Thymus (tissue), 11 donors: ENCODE measurements around the gene HOXB5. TPM values are rescaled to one million over a fixed set of nuclear protein-coding genes. Genes with fewer than 3 reads are reported as not detected.

Experiments
- DNase-seq, 9 donors: peaks; one replicate each; pipeline ENCODE4 v3.0.0-alpha.2; 2013; ENCODE audit warnings: low spot score in 9 of 9, low read depth in 6 of 9, missing footprints in 1 of 9
- H3K27ac ChIP-seq, 2 donors: one replicate each; pipeline ENCODE4 v1.5.1; 2013; ENCODE audit warnings: control low read depth in 1 of 2, low read depth in 1 of 2, low read length in 1 of 2, mild to moderate bottlenecking in 1 of 2, moderate library complexity in 1 of 2
- H3K27me3 ChIP-seq, 2 donors: one replicate each; pipeline ENCODE4 v1.5.1; 2013; ENCODE audit warnings: low read length in 1 of 2; ENCODE audit not compliant: control insufficient read depth in 2 of 2, insufficient read depth in 1 of 2
- H3K36me3 ChIP-seq, 2 donors: one replicate each; pipeline ENCODE4 v1.5.1; 2013; ENCODE audit warnings: low read length in 1 of 2, mild to moderate bottlenecking in 1 of 2, moderate library complexity in 1 of 2; ENCODE audit not compliant: control insufficient read depth in 2 of 2, insufficient read depth in 2 of 2
- H3K4me1 ChIP-seq, 2 donors: one replicate each; pipeline ENCODE4 v1.5.1; 2013; ENCODE audit warnings: low read length in 2 of 2; ENCODE audit not compliant: control insufficient read depth in 2 of 2, insufficient read depth in 2 of 2
- H3K4me3 ChIP-seq, 2 donors: one replicate each; pipeline ENCODE4 v1.5.1; 2013; ENCODE audit warnings: low read length in 2 of 2, control low read depth in 1 of 2, mild to moderate bottlenecking in 1 of 2
- H3K9me3 ChIP-seq, 2 donors: one replicate each; pipeline ENCODE4 v1.5.1; 2013; ENCODE audit warnings: low read length in 1 of 2, mild to moderate bottlenecking in 1 of 2; ENCODE audit not compliant: control insufficient read depth in 2 of 2, insufficient read depth in 1 of 2
- WGBS: extraction: QIAGEN DNeasy Blood & Tissue Kit; methylation state at CpG from one replicate; pipeline ENCODE4 v1.1.7; 2013; 5-methylcytosine and 5-hydroxymethylcytosine counted together
- polyA plus RNA-seq: library from polyadenylated mRNA; stranded (reverse); fragments of 200-250 nt; gene quantifications from one replicate; pipeline ENCODE4 v1.2.3, GENCODE V29; 2013
- total RNA-seq: library from RNA; stranded (reverse); fragments of 120-200 nt; gene quantifications from one replicate; pipeline ENCODE4 v1.2.4, GENCODE V29; 2013
- donor health status: healthy.

The HOXB5 gene
- total and polyA plus RNA-seq, 2 donors: 0.16 TPM; not detected in 1

GRCh38 chr17:48571024-48571818 is 22.4 kb downstream of the HOXB5 start:
- no peaks in the 10 kb centered on the region for H3K36me3 ChIP-seq
- no peak overlapping the region for H3K27ac ChIP-seq
- DNase-seq: no peak
- H3K4me3 ChIP-seq: no peak overlapping the region
- WGBS: 85% methylated on average over 26 of the region's 26 CpGs
- peaks cover 0 to 8% of the 10 kb centered on the region in 2 donors for H3K4me1 ChIP-seq
- peaks cover 27 to 89% of the 10 kb centered on the region in 2 donors for H3K27me3 ChIP-seq
- H3K9me3 ChIP-seq: no peaks in the 10 kb centered on the region

- H3K27me3 ChIP-seq: peaks cover 20 to 89% of the 10 kb centered on the region in 2 donors
- 78% methylated on average over 19 of the region's 19 CpGs for WGBS
- H3K9me3 ChIP-seq: no peaks in the 10 kb centered on the region
- DNase-seq: no peak
- H3K36me3 ChIP-seq: no peaks in the 10 kb centered on the region
- no peak overlapping the region for H3K27ac ChIP-seq
- H3K4me1 ChIP-seq: peaks cover 0 to 8% of the 10 kb centered on the region in 2 donors
- H3K4me3 ChIP-seq: no peak overlapping the region
Observed at GRCh38 chr17:48570325-48571023, 23.1 kb downstream of the HOXB5 start.

- Histone ChIP-seq H3K27ac (no peak overlapping the region), H3K4me1 (peaks cover 0 to 8% of the 10 kb centered on the region in 2 donors), H3K9me3 (no peaks in the 10 kb centered on the region), H3K27me3 (peaks cover 22 to 92% of the 10 kb centered on the region in 2 donors), H3K4me3 (no peak overlapping the region), H3K36me3 (no peaks in the 10 kb centered on the region)
- WGBS: 94% methylated on average over 6 of the region's 6 CpGs
- DNase-seq: no peak
Observed at GRCh38 chr17:48569674-48570324, 23.8 kb downstream of the HOXB5 start.

GRCh38 chr17:48569240-48569582 is 24.4 kb downstream of the HOXB5 start:
- no peak overlapping the region for H3K27ac ChIP-seq
- WGBS: 78% methylated on average over 3 of the region's 3 CpGs
- peaks cover 22 to 92% of the 10 kb centered on the region in 2 donors for H3K27me3 ChIP-seq
- no peak for DNase-seq
- no peaks in the 10 kb centered on the region for H3K36me3 ChIP-seq
- peaks cover 0 to 11% of the 10 kb centered on the region in 2 donors for H3K4me1 ChIP-seq
- no peak overlapping the region for H3K4me3 ChIP-seq
- no peaks in the 10 kb centered on the region for H3K9me3 ChIP-seq

GRCh38 chr17:48568499-48569239 is 24.9 kb downstream of the HOXB5 start:
- WGBS: 37% methylated on average over 33 of the region's 33 CpGs
- Histone ChIP-seq H3K27me3 (peaks cover 22 to 92% of the 10 kb centered on the region in 2 donors), H3K27ac (no peak overlapping the region), H3K4me3 (no peak overlapping the region), H3K4me1 (peaks cover 0 to 11% of the 10 kb centered on the region in 2 donors), H3K9me3 (no peaks in the 10 kb centered on the region), H3K36me3 (no peaks in the 10 kb centered on the region)
- no peak for DNase-seq

GRCh38 chr17:48567646-48568354 is 25.8 kb downstream of the HOXB5 start:
- Histone ChIP-seq H3K4me3 (no peak overlapping the region), H3K4me1 (peaks cover 0 to 5% of the 10 kb centered on the region in 2 donors), H3K27me3 (peaks cover 22 to 96% of the 10 kb centered on the region in 2 donors), H3K27ac (no peak overlapping the region), H3K9me3 (no peaks in the 10 kb centered on the region), H3K36me3 (no peaks in the 10 kb centered on the region)
- 90% methylated on average over 2 of the region's 2 CpGs for WGBS
- DNase-seq: no peak

GRCh38 chr17:48567209-48567608 is 26.4 kb downstream of the HOXB5 start:
- peaks cover 22 to 92% of the 10 kb centered on the region in 2 donors for H3K27me3 ChIP-seq
- 89% methylated on average over 6 of the region's 6 CpGs for WGBS
- no peaks in the 10 kb centered on the region for H3K9me3 ChIP-seq
- no peak overlapping the region for H3K4me3 ChIP-seq
- peaks cover 0 to 5% of the 10 kb centered on the region in 2 donors for H3K4me1 ChIP-seq
- no peak overlapping the region for H3K27ac ChIP-seq
- no peak for DNase-seq
- H3K36me3 ChIP-seq: no peaks in the 10 kb centered on the region

GRCh38 chr17:48566717-48567116 is 26.9 kb downstream of the HOXB5 start:
- no peaks in the 10 kb centered on the region for H3K36me3 ChIP-seq
- no peak overlapping the region for H3K4me3 ChIP-seq
- WGBS: 46% methylated on average over 2 of the region's 2 CpGs
- no peak for DNase-seq
- H3K27ac ChIP-seq: no peak overlapping the region
- H3K4me1 ChIP-seq: peaks cover 0 to 5% of the 10 kb centered on the region in 2 donors
- H3K27me3 ChIP-seq: peaks cover 22 to 94% of the 10 kb centered on the region in 2 donors
- no peaks in the 10 kb centered on the region for H3K9me3 ChIP-seq
